ENCODE measurements around the gene LRP3.

The LRP3 gene

DNA sequence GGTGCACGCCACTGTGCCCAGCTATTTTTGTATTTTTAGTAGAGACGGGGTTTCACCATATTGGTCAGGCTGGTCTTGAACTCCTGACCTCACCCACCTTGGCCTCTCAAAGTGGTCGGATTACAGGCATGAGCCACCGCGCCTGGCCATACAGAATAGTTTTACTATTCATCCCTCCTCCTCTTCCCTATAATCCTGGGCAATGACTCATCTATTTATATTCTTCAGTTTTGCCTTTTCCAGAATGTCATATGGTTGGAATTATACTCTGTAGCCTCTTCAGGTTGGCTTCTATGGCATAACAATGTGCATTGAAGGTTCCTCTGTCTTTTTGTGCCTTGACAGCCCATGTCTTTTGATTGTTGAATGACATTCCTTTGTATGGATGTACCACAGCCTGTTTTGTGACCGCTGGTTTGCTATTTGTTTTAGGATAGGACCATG is 22.2 kb upstream of the LRP3 start:
- H3K27ac ChIP-seq (ENCODE audit: low read depth, low read length, poor library complexity, severe bottlenecking): no peak overlapping the region
- no peaks in the 10 kb centered on the region for H3K36me3 ChIP-seq (ENCODE audit: insufficient read depth, low read length)
- H3K27me3 ChIP-seq (ENCODE audit: insufficient read depth, low read length): no peaks in the 10 kb centered on the region
- no peak overlapping the region for H3K4me3 ChIP-seq (ENCODE audit: low read depth, low read length, poor library complexity, severe bottlenecking)
- H3K9me3 ChIP-seq (ENCODE audit: low read length): no peaks in the 10 kb centered on the region; the same call in 1 of the 2 replicates
- no peak overlapping the region for H3K4me2 ChIP-seq (ENCODE audit: low read length)
- no peaks in the 10 kb centered on the region for H3F3A ChIP-seq (ENCODE audit: insufficient read depth, low read length)
- peaks cover 11% of the 10 kb centered on the region for H3K4me1 ChIP-seq (ENCODE audit: insufficient read depth, low read length, severe bottlenecking)
- H3K9ac ChIP-seq (ENCODE audit: low read length): no peak overlapping the region
- H2AFZ ChIP-seq (ENCODE audit: low read length): no peak overlapping the region
- H3K9me2 ChIP-seq (ENCODE audit: low read depth, low read length): no peaks in the 10 kb centered on the region
- no peaks in the 10 kb centered on the region for H3K79me2 ChIP-seq (ENCODE audit: insufficient read depth, low read length)
- TF ChIP-seq, protein P1, sequence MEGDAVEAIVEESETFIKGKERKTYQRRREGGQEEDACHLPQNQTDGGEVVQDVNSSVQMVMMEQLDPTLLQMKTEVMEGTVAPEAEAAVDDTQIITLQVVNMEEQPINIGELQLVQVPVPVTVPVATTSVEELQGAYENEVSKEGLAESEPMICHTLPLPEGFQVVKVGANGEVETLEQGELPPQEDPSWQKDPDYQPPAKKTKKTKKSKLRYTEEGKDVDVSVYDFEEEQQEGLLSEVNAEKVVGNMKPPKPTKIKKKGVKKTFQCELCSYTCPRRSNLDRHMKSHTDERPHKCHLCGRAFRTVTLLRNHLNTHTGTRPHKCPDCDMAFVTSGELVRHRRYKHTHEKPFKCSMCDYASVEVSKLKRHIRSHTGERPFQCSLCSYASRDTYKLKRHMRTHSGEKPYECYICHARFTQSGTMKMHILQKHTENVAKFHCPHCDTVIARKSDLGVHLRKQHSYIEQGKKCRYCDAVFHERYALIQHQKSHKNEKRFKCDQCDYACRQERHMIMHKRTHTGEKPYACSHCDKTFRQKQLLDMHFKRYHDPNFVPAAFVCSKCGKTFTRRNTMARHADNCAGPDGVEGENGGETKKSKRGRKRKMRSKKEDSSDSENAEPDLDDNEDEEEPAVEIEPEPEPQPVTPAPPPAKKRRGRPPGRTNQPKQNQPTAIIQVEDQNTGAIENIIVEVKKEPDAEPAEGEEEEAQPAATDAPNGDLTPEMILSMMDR (IDR thresholded peaks at IDR 0.05; ENCODE audit: low read length): no peak
- TF ChIP-seq EZH2 (IDR thresholded peaks at IDR 0.05; ENCODE audit: borderline replicate concordance, low read length): no peak
- no peaks in the 10 kb centered on the region for H4K20me1 ChIP-seq (ENCODE audit: insufficient read depth, low read length)

DNA sequence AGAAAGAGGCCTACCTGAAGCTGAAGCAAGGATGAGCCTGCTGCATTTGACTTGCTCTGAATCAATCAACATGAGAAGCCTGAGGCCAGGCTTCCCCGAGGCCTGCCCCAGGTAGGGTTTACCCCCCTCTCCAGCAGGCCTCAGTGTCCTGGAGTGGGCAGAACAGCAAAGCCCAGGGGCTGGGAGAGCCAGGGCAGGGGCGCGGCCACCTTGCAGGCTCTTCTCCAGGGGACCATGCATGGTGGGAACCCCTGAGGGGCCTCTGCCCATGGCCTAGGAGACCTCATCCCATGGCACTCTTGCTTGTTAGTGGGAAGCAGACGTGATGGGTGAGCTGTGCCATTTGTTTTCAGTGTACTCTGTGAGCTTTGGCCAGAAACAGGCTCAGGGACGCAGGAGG is 19.9 kb upstream of the LRP3 start:
- Histone ChIP-seq H3K9ac (ENCODE audit: low read length) (no peak overlapping the region), H3K27ac (ENCODE audit: low read depth, low read length, poor library complexity, severe bottlenecking) (no peak overlapping the region), H3K79me2 (ENCODE audit: insufficient read depth, low read length) (no peaks in the 10 kb centered on the region), H3K27me3 (ENCODE audit: insufficient read depth, low read length) (no peaks in the 10 kb centered on the region), H3F3A (ENCODE audit: insufficient read depth, low read length) (peaks cover 3% of the 10 kb centered on the region; the same call in 1 of the 2 replicates), H3K36me3 (ENCODE audit: insufficient read depth, low read length) (no peaks in the 10 kb centered on the region), H2AFZ (ENCODE audit: low read length) (no peak overlapping the region), H4K20me1 (ENCODE audit: insufficient read depth, low read length) (no peaks in the 10 kb centered on the region), H3K4me3 (ENCODE audit: low read depth, low read length, poor library complexity, severe bottlenecking) (no peak overlapping the region), H3K9me2 (ENCODE audit: low read depth, low read length) (no peaks in the 10 kb centered on the region), H3K4me2 (ENCODE audit: low read length) (no peak overlapping the region), H3K4me1 (ENCODE audit: insufficient read depth, low read length, severe bottlenecking) (peaks cover 19% of the 10 kb centered on the region), H3K9me3 (ENCODE audit: low read length) (no peaks in the 10 kb centered on the region)
- no peak for TF ChIP-seq EZH2 (IDR thresholded peaks at IDR 0.05; ENCODE audit: borderline replicate concordance, low read length)
- TF ChIP-seq, protein P1 (IDR thresholded peaks at IDR 0.05; ENCODE audit: low read length): no peak

DNA sequence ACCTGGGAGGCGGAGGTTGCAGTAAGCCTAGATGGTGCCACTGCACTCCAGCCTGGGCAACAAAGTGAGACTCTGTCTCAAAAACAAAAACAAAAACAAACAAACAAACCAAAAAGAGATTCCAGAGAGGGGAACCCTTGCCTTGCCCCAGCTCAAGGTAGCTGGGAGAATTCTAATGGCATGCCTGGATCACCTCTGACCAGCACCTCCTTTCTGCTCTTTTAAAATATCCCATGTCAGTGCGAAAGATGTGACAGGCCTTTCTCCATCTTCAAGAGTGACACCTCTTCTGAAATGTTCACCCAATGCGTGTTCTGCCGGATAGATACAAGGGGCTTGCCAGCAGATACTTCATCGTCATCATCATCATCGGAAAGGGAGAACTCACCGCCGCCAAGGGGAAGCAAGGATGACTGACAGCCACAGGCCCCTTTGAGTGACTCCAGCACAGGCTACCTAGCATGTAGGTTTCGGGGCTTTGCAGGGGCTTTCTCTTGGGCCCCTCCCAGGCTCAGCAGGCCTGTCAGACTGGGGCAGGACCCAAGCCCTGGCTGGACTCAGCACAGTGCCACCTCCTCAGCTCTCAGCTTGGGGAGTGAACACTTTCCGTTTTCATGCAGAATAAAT is 18.9 kb upstream of the LRP3 start:
- H3K4me3 ChIP-seq (ENCODE audit: low read depth, low read length, poor library complexity, severe bottlenecking): peak overlapping the region; percentile 80
- no peak overlapping the region for H2AFZ ChIP-seq (ENCODE audit: low read length)
- H3K9me3 ChIP-seq (ENCODE audit: low read length): no peaks in the 10 kb centered on the region
- no peaks in the 10 kb centered on the region for H3K9me2 ChIP-seq (ENCODE audit: low read depth, low read length)
- H4K20me1 ChIP-seq (ENCODE audit: insufficient read depth, low read length): no peaks in the 10 kb centered on the region
- peaks cover 19% of the 10 kb centered on the region for H3K4me1 ChIP-seq (ENCODE audit: insufficient read depth, low read length, severe bottlenecking)
- peak overlapping the region; percentile 84; the same call in 1 of the 2 replicates for H3K9ac ChIP-seq (ENCODE audit: low read length)
- TF ChIP-seq, protein P1 (IDR thresholded peaks at IDR 0.05; ENCODE audit: low read length): no peak
- no peak for TF ChIP-seq EZH2 (IDR thresholded peaks at IDR 0.05; ENCODE audit: borderline replicate concordance, low read length)
- no peaks in the 10 kb centered on the region for H3K27me3 ChIP-seq (ENCODE audit: insufficient read depth, low read length)
- H3K79me2 ChIP-seq (ENCODE audit: insufficient read depth, low read length): no peaks in the 10 kb centered on the region
- peak overlapping the region; percentile 92 for H3K4me2 ChIP-seq (ENCODE audit: low read length)
- H3K36me3 ChIP-seq (ENCODE audit: insufficient read depth, low read length): no peaks in the 10 kb centered on the region
- peaks cover 3% of the 10 kb centered on the region; the same call in 1 of the 2 replicates for H3F3A ChIP-seq (ENCODE audit: insufficient read depth, low read length)
- no peak overlapping the region for H3K27ac ChIP-seq (ENCODE audit: low read depth, low read length, poor library complexity, severe bottlenecking)
